Ascending aorta (tissue), 2 donors: ENCODE measurements around the gene FAM234B. TPM values are rescaled to one million over a fixed set of nuclear protein-coding genes. Genes with fewer than 3 reads are reported as not detected.

Source experiments
- DNase-seq, 2 donors: peaks; one replicate each; pipeline ENCODE4 v3.0.0-alpha.2; 2019; ENCODE audit warnings: low spot score in 2 of 2
- H3K27ac ChIP-seq, 2 donors: fragments of 200-600 bp; sonication (generic); one replicate each; pipeline ENCODE4 v1.5.1; 2016 to 2017; ENCODE audit warnings: mild to moderate bottlenecking in 1 of 2
- H3K27me3 ChIP-seq: fragments of 200-600 bp; sonication (generic); one replicate; pipeline ENCODE4 v1.5.1; 2017
- H3K36me3 ChIP-seq, 2 donors: fragments of 200-600 bp; sonication (generic); one replicate each; pipeline ENCODE4 v1.5.1; 2016
- H3K4me1 ChIP-seq, 2 donors: fragments of 200-600 bp; sonication (generic); one replicate each; pipeline ENCODE4 v1.5.1; 2016 to 2017; ENCODE audit warnings: mild to moderate bottlenecking in 1 of 2
- H3K4me3 ChIP-seq, 2 donors: fragments of 200-600 bp; sonication (generic); one replicate each; pipeline ENCODE4 v1.5.1; 2016 to 2017; ENCODE audit warnings: mild to moderate bottlenecking in 1 of 2
- H3K9me3 ChIP-seq, 2 donors: fragments of 200-600 bp; sonication (generic); one replicate each; pipeline ENCODE4 v1.5.1; 2016
- CTCF ChIP-seq, 3 experiments: fragments of 200-600 bp in 2 of 3; fragments of 450-650 bp in 1 of 3; sonication (generic) in 2 of 3; IDR thresholded peaks; one replicate each; pipeline ENCODE4 v1.5.1; 2016 to 2019; ENCODE audit warnings: antibody characterized with exemption in 3 of 3, mild to moderate bottlenecking in 1 of 3, moderate library complexity in 1 of 3
- intact Hi-C: fragments of 100-400 bp; cut with DNase I; formaldehyde crosslinking; loops from one replicate; pipeline ENCODE4 v1.15.1; 2023
- total RNA-seq: library from RNA; depleted of rRNA; stranded (reverse); fragments of >200 nt; gene quantifications from one replicate; pipeline ENCODE4 v1.1.0, GENCODE V29; 2016

FAM234B gene
- total RNA-seq, 1 donor from 2014 or later, result 6.7 TPM

- H3K4me1 ChIP-seq, result no peaks in the 10 kb centered on the region
- no peak for TF ChIP-seq CTCF (IDR thresholded peaks at IDR 0.05)
- H3K27me3 ChIP-seq, result no peaks in the 10 kb centered on the region
- H3K27ac ChIP-seq, result no peak overlapping the region
- no peak overlapping the region for H3K4me3 ChIP-seq
- H3K9me3 ChIP-seq, result no peaks in the 10 kb centered on the region
- intact Hi-C loops, result no loop called here
- H3K36me3 ChIP-seq, result no peaks in the 10 kb centered on the region
- DNase-seq, result no peak
Measured at GRCh38 chr12:13124656-13125505, 80.7 kb downstream of the FAM234B start.

GRCh38 chr12:13125996-13126395 is 81.8 kb downstream of the FAM234B start:
- DNase-seq, result no peak
- Histone ChIP-seq H3K27me3 (no peaks in the 10 kb centered on the region), H3K36me3 (no peaks in the 10 kb centered on the region), H3K4me1 (no peaks in the 10 kb centered on the region), H3K27ac (no peak overlapping the region), H3K4me3 (no peak overlapping the region), H3K9me3 (no peaks in the 10 kb centered on the region)
- intact Hi-C loops, result no loop called here
- no peak for TF ChIP-seq CTCF (IDR thresholded peaks at IDR 0.05)

- H3K36me3 ChIP-seq, result no peaks in the 10 kb centered on the region
- DNase-seq, result no peak
Measured at GRCh38 chr12:13126494-13126893, 82.3 kb downstream of the FAM234B start.

GRCh38 chr12:13127444-13127843 is 83.3 kb downstream of the FAM234B start:
- Histone ChIP-seq H3K9me3 (no peaks in the 10 kb centered on the region), H3K27ac (no peak overlapping the region), H3K27me3 (no peaks in the 10 kb centered on the region), H3K4me1 (no peaks in the 10 kb centered on the region), H3K4me3 (no peak overlapping the region), H3K36me3 (no peaks in the 10 kb centered on the region)
- intact Hi-C loops, result no loop called here
- TF ChIP-seq CTCF (IDR thresholded peaks at IDR 0.05), result no peak
- DNase-seq, result no peak

More at GRCh38 chr12:13126494-13126893, 82.3 kb downstream of the FAM234B start:
- Histone ChIP-seq H3K27me3 (no peaks in the 10 kb centered on the region), H3K9me3 (no peaks in the 10 kb centered on the region), H3K4me1 (no peaks in the 10 kb centered on the region), H3K27ac (no peak overlapping the region), H3K4me3 (no peak overlapping the region)
- no peak for TF ChIP-seq CTCF (IDR thresholded peaks at IDR 0.05)
- intact Hi-C loops, result no loop called here

GRCh38 chr12:13128291-13128965 is 84.2 kb downstream of the FAM234B start:
- H3K27me3 ChIP-seq, result no peaks in the 10 kb centered on the region
- no peak overlapping the region for H3K27ac ChIP-seq
- no peak for DNase-seq
- no peak for TF ChIP-seq CTCF (IDR thresholded peaks at IDR 0.05)
- H3K4me3 ChIP-seq, result no peak overlapping the region
- no peaks in the 10 kb centered on the region for H3K4me1 ChIP-seq
- H3K36me3 ChIP-seq, result no peaks in the 10 kb centered on the region
- intact Hi-C loops, result no loop called here
- H3K9me3 ChIP-seq, result no peaks in the 10 kb centered on the region
